OCI-LY1 (cell line): ENCODE data around the gene PXDC1.

Experiments
- H2AFZ ChIP-seq: fragments of 200-600 bp; sonication (generic), shearing (Covaris generic); 2 replicates; pipeline ENCODE4 v1.6.0; 2014; ENCODE audit warnings: antibody characterized with exemption, mild to moderate bottlenecking, low read length
- H3F3A ChIP-seq: fragments of 200-600 bp; sonication (generic), shearing (Covaris generic); 2 replicates; pipeline ENCODE4 v1.6.0; 2014; ENCODE audit warnings: mild to moderate bottlenecking, antibody characterized with exemption, low read length, moderate library complexity; ENCODE audit not compliant: insufficient read depth
- H3K27ac ChIP-seq: fragments of 200-600 bp; sonication (generic); 2 replicates; pipeline ENCODE4 v1.5.1; 2014; ENCODE audit warnings: low read length, mixed run types, mild to moderate bottlenecking, low read depth; ENCODE audit not compliant: poor library complexity, severe bottlenecking
- H3K27me3 ChIP-seq: fragments of 200-600 bp; sonication (generic); 2 replicates; pipeline ENCODE4 v1.6.0; 2014; ENCODE audit warnings: antibody characterized with exemption, mild to moderate bottlenecking, low read length, moderate library complexity; ENCODE audit not compliant: insufficient read depth
- H3K36me3 ChIP-seq: fragments of 200-600 bp; sonication (generic); 2 replicates; pipeline ENCODE4 v1.6.1; 2014; ENCODE audit warnings: mild to moderate bottlenecking, antibody characterized with exemption, low read length, moderate library complexity, mixed read lengths; ENCODE audit not compliant: insufficient read depth
- H3K4me1 ChIP-seq: fragments of 200-600 bp; sonication (generic); 2 replicates; pipeline ENCODE4 v1.5.1; 2014; ENCODE audit warnings: mild to moderate bottlenecking, low read length, moderate library complexity; ENCODE audit not compliant: insufficient read depth, severe bottlenecking
- H3K4me2 ChIP-seq: fragments of 200-600 bp; sonication (generic), shearing (Covaris generic); 2 replicates; pipeline ENCODE4 v1.6.1; 2014; ENCODE audit warnings: low read length
- H3K4me3 ChIP-seq: fragments of 200-600 bp; sonication (generic); 2 replicates; pipeline ENCODE4 v1.5.1; 2014; ENCODE audit warnings: low read length, low read depth, mild to moderate bottlenecking, mixed read lengths; ENCODE audit not compliant: poor library complexity, severe bottlenecking
- H3K79me2 ChIP-seq: fragments of 200-600 bp; shearing (Covaris generic); 2 replicates; pipeline ENCODE4 v1.6.1; 2016; ENCODE audit warnings: mixed run types, low read length, mixed read lengths; ENCODE audit not compliant: insufficient read depth
- H3K9ac ChIP-seq: fragments of 200-600 bp; sonication (generic), shearing (Covaris generic); 2 replicates; pipeline ENCODE4 v1.6.1; 2014; ENCODE audit warnings: mild to moderate bottlenecking, low read length, mixed read lengths
- H3K9me2 ChIP-seq: fragments of 200-600 bp; sonication (generic), shearing (Covaris generic); 2 replicates; pipeline ENCODE4 v1.6.1; 2014; ENCODE audit warnings: low read depth, mild to moderate bottlenecking, low read length, mixed read lengths
- H3K9me3 ChIP-seq: fragments of 200-600 bp; shearing (Covaris generic); 2 replicates; pipeline ENCODE4 v1.6.1; 2014; ENCODE audit warnings: low read length, mixed read lengths
- H4K20me1 ChIP-seq: fragments of 200-600 bp; sonication (generic), shearing (Covaris generic); 2 replicates; pipeline ENCODE4 v1.6.0; 2016; ENCODE audit warnings: mild to moderate bottlenecking, low read length; ENCODE audit not compliant: insufficient read depth
- CTCF ChIP-seq: fragments of 200-600 bp; sonication (generic), shearing (Covaris generic); IDR thresholded peaks from 2 replicates; pipeline ENCODE4 v1.5.1; 2017; ENCODE audit warnings: mild to moderate bottlenecking, antibody characterized with exemption, low read length, moderate library complexity, mixed read lengths
- EZH2 ChIP-seq: fragments of 200-600 bp; sonication (generic), shearing (Covaris generic); IDR thresholded peaks from 2 replicates; pipeline ENCODE4 v1.8.0; 2017; ENCODE audit warnings: borderline replicate concordance, mixed run types, mild to moderate bottlenecking, antibody characterized with exemption, low read length, moderate library complexity, mixed read lengths

PXDC1 gene

GRCh38 chr6:3795836-3796718 is 44.6 kb upstream of the PXDC1 start:
- TF ChIP-seq CTCF (no peak), EZH2 (no peak)
- Histone ChIP-seq H3F3A (no peaks in the 10 kb centered on the region), H3K27me3 (peaks cover 13% of the 10 kb centered on the region; the same call in 1 of the 2 replicates), H3K36me3 (no peaks in the 10 kb centered on the region), H3K4me2 (no peak overlapping the region), H3K4me1 (no peaks in the 10 kb centered on the region), H4K20me1 (no peaks in the 10 kb centered on the region), H3K27ac (no peak overlapping the region), H3K79me2 (no peaks in the 10 kb centered on the region), H3K4me3 (no peak overlapping the region), H3K9ac (no peak overlapping the region), H2AFZ (no peak overlapping the region), H3K9me3 (no peaks in the 10 kb centered on the region), H3K9me2 (no peaks in the 10 kb centered on the region)

- Histone ChIP-seq H3F3A (no peaks in the 10 kb centered on the region), H3K9ac (no peak overlapping the region)
- TF ChIP-seq EZH2 (no peak), CTCF (no peak)
Observed at GRCh38 chr6:3794092-3794491, 42.6 kb upstream of the PXDC1 start.

GRCh38 chr6:3793545-3793944 is 42.0 kb upstream of the PXDC1 start:
- Histone ChIP-seq H3K4me3 (no peak overlapping the region), H3K4me2 (no peak overlapping the region), H3K79me2 (no peaks in the 10 kb centered on the region), H3K9ac (no peak overlapping the region), H4K20me1 (no peaks in the 10 kb centered on the region), H2AFZ (no peak overlapping the region), H3K4me1 (no peaks in the 10 kb centered on the region), H3K36me3 (no peaks in the 10 kb centered on the region), H3F3A (no peaks in the 10 kb centered on the region), H3K27ac (no peak overlapping the region), H3K9me3 (no peaks in the 10 kb centered on the region), H3K9me2 (no peaks in the 10 kb centered on the region), H3K27me3 (peaks cover 13% of the 10 kb centered on the region; the same call in 1 of the 2 replicates)
- TF ChIP-seq CTCF, result no peak
- TF ChIP-seq EZH2, result no peak

More at GRCh38 chr6:3794092-3794491, 42.6 kb upstream of the PXDC1 start:
- Histone ChIP-seq H3K4me2 (no peak overlapping the region), H3K27ac (no peak overlapping the region), H3K9me3 (no peaks in the 10 kb centered on the region), H3K9me2 (no peaks in the 10 kb centered on the region), H3K4me1 (no peaks in the 10 kb centered on the region), H2AFZ (no peak overlapping the region), H3K4me3 (no peak overlapping the region), H3K79me2 (no peaks in the 10 kb centered on the region), H3K36me3 (no peaks in the 10 kb centered on the region), H3K27me3 (peaks cover 13% of the 10 kb centered on the region; the same call in 1 of the 2 replicates), H4K20me1 (no peaks in the 10 kb centered on the region)
